Erythroblast (primary cell): ENCODE results near the gene ATN1.

Experiments used
- DNase-seq, 2 experiments: peaks; one replicate each; lab custom pipeline; 2025; lab: John Stamatoyannopoulos, UW
- GATA1 ChIP-seq: IDR thresholded peaks from 2 replicates; pipeline ENCODE4 v1.6.1; 2011; ENCODE audit warnings: low read depth, mild to moderate bottlenecking, control low read depth, low read length, moderate library complexity
- POLR2A ChIP-seq: IDR thresholded peaks from 2 replicates; pipeline ENCODE4 v1.6.1; 2011; ENCODE audit warnings: mild to moderate bottlenecking, low read length

ATN1 gene

GRCh38 chr12:6914947-6915788 is 12.6 kb upstream of the ATN1 start:
- DNase-seq, result peak; percentile 57 to 68
- TF ChIP-seq GATA1 (no peak), POLR2A (no peak)

- TF ChIP-seq GATA1 (no peak), POLR2A (no peak)
These were observed 11.9 kb upstream of the ATN1 start for GRCh38 chr12:6915789-6916285.

GRCh38 chr12:6916426-6917200 is 11.1 kb upstream of the ATN1 start:
- no peak for TF ChIP-seq POLR2A
- TF ChIP-seq GATA1, result no peak
- DNase-seq, result no peak

More at GRCh38 chr12:6915789-6916285, 11.9 kb upstream of the ATN1 start:
- no peak for DNase-seq

GRCh38 chr12:6917491-6918231 is 10.1 kb upstream of the ATN1 start:
- TF ChIP-seq POLR2A, result no peak
- no peak for TF ChIP-seq GATA1
- DNase-seq, result no peak

- no peak for TF ChIP-seq GATA1
- no peak for TF ChIP-seq POLR2A
- DNase-seq, result no peak
These were observed 8.2 kb upstream of the ATN1 start for GRCh38 chr12:6919588-6919987.

- no peak for TF ChIP-seq POLR2A
- no peak for TF ChIP-seq GATA1
- DNase-seq, result no peak
These were observed 6.2 kb upstream of the ATN1 start for GRCh38 chr12:6921539-6921938.

GRCh38 chr12:6921996-6922946 is 5.5 kb upstream of the ATN1 start:
- TF ChIP-seq POLR2A (no peak), GATA1 (no peak)
- DNase-seq, result no peak

GRCh38 chr12:6923003-6923732 is 4.6 kb upstream of the ATN1 start:
- no peak for DNase-seq

GRCh38 chr12:6923851-6924250 is 3.9 kb upstream of the ATN1 start:
- no peak for DNase-seq
- TF ChIP-seq GATA1, result no peak
- TF ChIP-seq POLR2A, result no peak

More at GRCh38 chr12:6923003-6923732, 4.6 kb upstream of the ATN1 start:
- TF ChIP-seq POLR2A (no peak), GATA1 (no peak)

GRCh38 chr12:6925239-6925539 is 2.6 kb upstream of the ATN1 start:
- no peak for DNase-seq
- TF ChIP-seq POLR2A, result no peak
- no peak for TF ChIP-seq GATA1

- TF ChIP-seq POLR2A (no peak), GATA1 (no peak)
These were observed 2.0 kb upstream of the ATN1 start for GRCh38 chr12:6925540-6926279.

GRCh38 chr12:6928022-6928702 is 403 bp downstream of the ATN1 start:
- DNase-seq, result no peak

More at GRCh38 chr12:6925540-6926279, 2.0 kb upstream of the ATN1 start:
- DNase-seq, result no peak

More at GRCh38 chr12:6928022-6928702, 403 bp downstream of the ATN1 start:
- TF ChIP-seq GATA1, result no peak
- no peak for TF ChIP-seq POLR2A
